GM12878 (cell line): ENCODE data around the gene CAMTA1. TPM values are rescaled to one million over a fixed set of nuclear protein-coding genes. Genes with fewer than 3 reads are reported as not detected.

ENCODE experiments used
- ATAC-seq: fragments of 200-7000 bp; cut with Tn5 transposase; 3 replicates; pipeline ENCODE4 v1.9.1; 2020; ENCODE audit warnings: mild to moderate bottlenecking, moderate library complexity
- BruUV-seq: library from RNA; stranded (reverse); fragments of 400-500 nt; replicated peaks from 2 replicates; lab custom pipeline; 2021; lab: Mats Ljungman, UMichigan
- CTCF ChIA-PET: fragments of 300-600 bp; sonication (Branson Sonifier 250); formaldehyde crosslinking; extraction: SDS; loops from one replicate; lab custom pipeline; 2021; ENCODE audit warnings: inconsistent platforms; lab: Yijun Ruan, JAX
- POLR2A ChIA-PET: fragments of 350-600 bp; formaldehyde crosslinking; extraction: SDS; loops from one replicate; lab custom pipeline; 2021; ENCODE audit warnings: inconsistent platforms; lab: Charles Lee
- RAD21 ChIA-PET: fragments of 300-600 bp; sonication (Branson Sonifier 250); formaldehyde crosslinking; loops from one replicate; lab custom pipeline; 2023; ENCODE audit warnings: antibody characterized with exemption; ENCODE audit not compliant: unreplicated experiment; lab: Charles Lee
- SMC1A ChIA-PET: fragments of 300-600 bp; sonication (Branson Sonifier 250); formaldehyde crosslinking; loops from one replicate; lab custom pipeline; 2023; ENCODE audit not compliant: unreplicated experiment, uncharacterized antibody; lab: Charles Lee
- DNase-seq: peaks from one replicate; pipeline ENCODE4 v3.0.0-alpha.2; 2011; ENCODE audit warnings: low read depth, low spot score
- FAIRE-seq: peaks from 3 replicates; lab custom pipeline; 2011; peaks lifted over from hg19 to GRCh38; lab: Jason Lieb, UNC
- H2AFZ ChIP-seq: 2 replicates; pipeline ENCODE4 v1.6.0; 2011; ENCODE audit warnings: low read depth, low read length, control low read depth; ENCODE audit not compliant: control insufficient read depth
- H3K27ac ChIP-seq: 2 replicates; pipeline ENCODE4 v1.5.1; 2011; ENCODE audit warnings: control low read depth; ENCODE audit not compliant: control insufficient read depth, insufficient read depth
- H3K27me3 ChIP-seq, 2 experiments: replicated peaks in 1 of 2; 2 replicates each; pipeline versions ENCODE4 v1.6.0 to v1.6.1; 2011; ENCODE audit warnings: low read length in 1 of 2; ENCODE audit not compliant: control insufficient read depth in 2 of 2, insufficient read depth in 2 of 2
- H3K36me3 ChIP-seq, 2 experiments: 2 replicates each; pipeline ENCODE4 v1.5.1; 2011; ENCODE audit warnings: low read length in 1 of 2; ENCODE audit not compliant: control insufficient read depth in 2 of 2, insufficient read depth in 2 of 2
- H3K4me1 ChIP-seq: 2 replicates; pipeline ENCODE4 v1.6.1; 2011; ENCODE audit warnings: mild to moderate bottlenecking, low read length, moderate library complexity, mixed read lengths; ENCODE audit not compliant: control insufficient read depth, insufficient read depth
- H3K4me2 ChIP-seq: 2 replicates; pipeline ENCODE4 v1.6.0; 2011; ENCODE audit warnings: control low read depth; ENCODE audit not compliant: control insufficient read depth, insufficient read depth
- H3K4me3 ChIP-seq: fragments of 200-600 bp; sonication (generic); 2 replicates; pipeline ENCODE4 v1.5.1; 2016
- H3K79me2 ChIP-seq: 2 replicates; pipeline ENCODE4 v1.6.0; 2011; ENCODE audit warnings: low read length; ENCODE audit not compliant: control insufficient read depth, insufficient read depth
- H3K9ac ChIP-seq: 2 replicates; pipeline ENCODE4 v1.8.0; 2011; ENCODE audit warnings: low read length, control low read depth, mixed read lengths; ENCODE audit not compliant: control insufficient read depth, insufficient read depth
- H3K9me3 ChIP-seq: replicated peaks from 3 replicates; pipeline ENCODE4 v1.5.1; 2011; ENCODE audit warnings: mild to moderate bottlenecking, low read length; ENCODE audit not compliant: control insufficient read depth, insufficient read depth
- H4K20me1 ChIP-seq: 2 replicates; pipeline ENCODE4 v1.6.0; 2011; ENCODE audit not compliant: control insufficient read depth, insufficient read depth
- BCL11A ChIP-seq: IDR thresholded peaks from 2 replicates; pipeline ENCODE4 v1.6.1; 2011; ENCODE audit warnings: low read depth, low read length
- BRCA1 ChIP-seq: IDR thresholded peaks from 2 replicates; pipeline ENCODE4 v1.6.1; 2011; ENCODE audit warnings: low read depth, low read length, improper control_type of control experiment
- CREB1 ChIP-seq: IDR thresholded peaks from 2 replicates; pipeline ENCODE4 v1.6.1; 2012; ENCODE audit warnings: low read depth, mild to moderate bottlenecking, inconsistent platforms
- CTCF ChIP-seq, 3 experiments: IDR thresholded peaks in 2 of 3; conservative IDR thresholded peaks in 1 of 3; 2 replicates each; pipeline ENCODE4 v1.5.1; 2011; ENCODE audit warnings: low read depth in 3 of 3, low read length in 3 of 3, mild to moderate bottlenecking in 3 of 3, control low read depth in 2 of 3, moderate library complexity in 2 of 3, inconsistent platforms in 1 of 3, mixed read lengths in 1 of 3; ENCODE audit not compliant: control insufficient read depth in 2 of 3, insufficient read depth in 1 of 3; ENCODE audit errors: extremely low read depth in 1 of 3
- EED ChIP-seq: sonication (generic); IDR thresholded peaks from 2 replicates; pipeline ENCODE4 v1.6.1; 2016; ENCODE audit warnings: antibody characterized with exemption, low read depth
- ETV6 ChIP-seq, 2 experiments: fragments of 450-650 bp in 1 of 2; IDR thresholded peaks in 1 of 2; conservative IDR thresholded peaks in 1 of 2; 2 replicates each; pipeline ENCODE4 v1.6.1; 2014; ENCODE audit warnings: antibody characterized with exemption in 1 of 2, borderline replicate concordance in 1 of 2, low read depth in 1 of 2, mild to moderate bottlenecking in 1 of 2, moderate library complexity in 1 of 2
- NR2F1 ChIP-seq: fragments of 450-650 bp; conservative IDR thresholded peaks from 2 replicates; pipeline ENCODE4 v1.6.1; 2017; ENCODE audit warnings: mild to moderate bottlenecking
- PKNOX1 ChIP-seq: fragments of 450-650 bp; IDR thresholded peaks from 2 replicates; pipeline ENCODE4 v1.6.1; 2016; ENCODE audit warnings: mild to moderate bottlenecking
- RAD51 ChIP-seq: fragments of 450-650 bp; IDR thresholded peaks from 2 replicates; pipeline ENCODE4 v1.6.1; 2016; ENCODE audit warnings: moderate library complexity, mild to moderate bottlenecking, inconsistent platforms
- SMC3 ChIP-seq: IDR thresholded peaks from 2 replicates; pipeline ENCODE4 v1.6.1; 2011; ENCODE audit warnings: low read length, improper control_type of control experiment, borderline replicate concordance
- SP1 ChIP-seq: IDR thresholded peaks from one replicate; pipeline ENCODE4 v1.6.1; 2011; ENCODE audit warnings: low read depth, low read length
- STAT1 ChIP-seq: fragments of 450-650 bp; conservative IDR thresholded peaks from 2 replicates; pipeline ENCODE4 v1.6.1; 2014; ENCODE audit warnings: antibody characterized with exemption, mild to moderate bottlenecking
- TCF7 ChIP-seq: IDR thresholded peaks from 2 replicates; pipeline ENCODE4 v1.6.1; 2014; ENCODE audit warnings: antibody characterized with exemption, borderline replicate concordance
- WGBS: methylation state at CpG from one replicate; pipeline ENCODE4 v1.1.6; 2016; ENCODE audit warnings: low lambda C conversion rate; ENCODE audit not compliant: insufficient replicate concordance, insufficient coverage; ENCODE audit errors: missing lambda C conversion rate; 5-methylcytosine and 5-hydroxymethylcytosine counted together
- in situ Hi-C: fragments of 300-500 bp; cut with MboI; formaldehyde crosslinking; loops from 9 replicates; pipeline ENCODE4 v1.14.3; 2018; ENCODE audit warnings: mixed read lengths
- intact Hi-C: fragments of 100-400 bp; cut with micrococcal nuclease; formaldehyde crosslinking; loops from one replicate; pipeline ENCODE4 v1.14.2; 2022; ENCODE audit not compliant: unreplicated experiment
- polyA plus RNA-seq, 11 experiments: library from polyadenylated mRNA; depleted of rRNA in 4 of 11; unstranded in 6 of 11; stranded (reverse) in 5 of 11; fragments of >200 nt; fragmentation: Nextera tagmentation in 4 of 11; fragmentation: Illumina TruSeq in 1 of 11; extraction: Ambion mirVana in 4 of 11; extraction: Trizol in 1 of 11; gene quantifications; 1 replicate in 1 of 11; 2 replicates in 10 of 11; pipeline versions ENCODE4 v1.2.1 to v1.2.3, GENCODE V29; 2011 to 2016; ENCODE audit warnings: inconsistent platforms in 2 of 11, missing spikeins in 2 of 11, low read depth in 1 of 11
- total RNA-seq, 4 experiments: library from RNA; depleted of rRNA in 3 of 4; stranded (reverse); fragments of >200 nt in 3 of 4; fragmentation: Illumina TruSeq in 1 of 4; extraction: Trizol in 1 of 4; gene quantifications; 2 replicates each; pipeline versions ENCODE4 v1.2.1 to v1.2.3, GENCODE V29; 2013 to 2021

The CAMTA1 gene
- total and polyA plus RNA-seq, 10 of the 15 experiments (the other 5 are each of a cell fraction or from before 2014, with no cell fraction given): 37.7 to 148 (median 76.4) TPM

- no peak overlapping the region for H3K4me3 ChIP-seq
- peaks cover 8% of the 10 kb centered on the region for H3K4me1 ChIP-seq
- H3K79me2 ChIP-seq: peaks cover 22% of the 10 kb centered on the region
- FAIRE-seq: no peak
- no peak overlapping the region for H3K27ac ChIP-seq
- no peaks in the 10 kb centered on the region for H3K9me3 ChIP-seq
- ATAC-seq: no peak
- H3K27me3 ChIP-seq: no peaks in the 10 kb centered on the region
- BruUV-seq: no TSS peak
- H3K36me3 ChIP-seq: peaks cover 0 to 2% of the 10 kb centered on the region in 2 experiments; a peak in 2 of 4 replicates
- H2AFZ ChIP-seq: no peak overlapping the region
- in situ Hi-C loops: no loop called here
- ChIA-PET SMC1A (interaction anchor here (1.0 to 2.2 kb wide), 6 partner anchors 9 to 91 kb away, joined by 3 to 17 read pairs (median 4); no protein-coding TSS in a partner anchor), CTCF (interaction anchor here (1.0 to 3.7 kb wide), 6 partner anchors 7 to 89 kb away, joined by 3 to 31 read pairs (median 4); no protein-coding TSS in a partner anchor), POLR2A (interaction anchor here (0.5 to 2.4 kb wide), 4 partner anchors 10 to 16 kb away, joined by 3 to 9 read pairs (median 6); no protein-coding TSS in a partner anchor), RAD21 (interaction anchor here (0.9 to 1.6 kb wide), 6 partner anchors 16 to 242 kb away, joined by 3 to 5 read pairs (median 4); no protein-coding TSS in a partner anchor)
- H4K20me1 ChIP-seq: no peaks in the 10 kb centered on the region
- no peak overlapping the region for H3K4me2 ChIP-seq
- intact Hi-C loops: no loop called here
- TF ChIP-seq STAT1 (no peak), EED (no peak), NR2F1 (no peak), BCL11A (no peak), BRCA1 (no peak), PKNOX1 (no peak), TCF7 (no peak), ETV6 (conservative IDR thresholded peaks at IDR 0.05 in 1 of 2, IDR thresholded peaks at IDR 0.05 in 1 of 2; ENCODE audit: borderline replicate concordance in 1 of 2, low read depth in 1 of 2) (no peak), SMC3 (no peak), CREB1 (no peak), SP1 (no peak), RAD51 (no peak), CTCF (IDR thresholded peaks at IDR 0.05 in 2 of 3, conservative IDR thresholded peaks at IDR 0.05 in 1 of 3; ENCODE audit: control insufficient read depth in 2 of 3, extremely low read depth in 1 of 3, insufficient read depth in 1 of 3, low read depth in 3 of 3, low read length in 3 of 3) (no peak)
- WGBS: 93% methylated on average over 4 of the region's 4 CpGs
- H3K9ac ChIP-seq: no peak overlapping the region
- DNase-seq: no peak
Measured at GRCh38 chr1:6800745-6801144, 15.5 kb downstream of the CAMTA1 start.
